ENCODE data around the gene RERE.

Gene RERE

DNA sequence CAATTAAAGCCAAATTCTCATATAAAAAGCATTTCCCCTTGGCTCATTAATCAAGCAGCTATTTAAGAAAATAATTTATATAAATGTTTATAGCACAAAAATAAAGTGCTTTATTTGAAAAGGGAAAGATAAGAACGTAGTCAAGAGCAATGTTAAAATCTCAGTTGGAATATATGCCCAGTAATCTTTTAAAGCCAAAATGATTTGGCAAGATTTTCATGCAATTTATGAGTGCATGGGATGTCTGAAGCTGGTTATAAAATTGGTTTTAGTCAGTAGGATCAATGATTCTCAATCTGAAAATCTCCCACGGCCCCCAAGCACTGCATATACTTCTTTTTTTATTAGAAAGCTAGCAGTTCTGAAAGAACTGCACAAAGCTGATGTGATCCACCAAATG, 188.8 kb downstream of the RERE start:
- no peak overlapping the region for H3K4me3 ChIP-seq (ENCODE audit: insufficient read depth, low read length, poor library complexity, severe bottlenecking)
- no peaks in the 10 kb centered on the region for H3K9me2 ChIP-seq (replicated peaks; ENCODE audit: insufficient read depth, low read length)
- TF ChIP-seq, protein P1, sequence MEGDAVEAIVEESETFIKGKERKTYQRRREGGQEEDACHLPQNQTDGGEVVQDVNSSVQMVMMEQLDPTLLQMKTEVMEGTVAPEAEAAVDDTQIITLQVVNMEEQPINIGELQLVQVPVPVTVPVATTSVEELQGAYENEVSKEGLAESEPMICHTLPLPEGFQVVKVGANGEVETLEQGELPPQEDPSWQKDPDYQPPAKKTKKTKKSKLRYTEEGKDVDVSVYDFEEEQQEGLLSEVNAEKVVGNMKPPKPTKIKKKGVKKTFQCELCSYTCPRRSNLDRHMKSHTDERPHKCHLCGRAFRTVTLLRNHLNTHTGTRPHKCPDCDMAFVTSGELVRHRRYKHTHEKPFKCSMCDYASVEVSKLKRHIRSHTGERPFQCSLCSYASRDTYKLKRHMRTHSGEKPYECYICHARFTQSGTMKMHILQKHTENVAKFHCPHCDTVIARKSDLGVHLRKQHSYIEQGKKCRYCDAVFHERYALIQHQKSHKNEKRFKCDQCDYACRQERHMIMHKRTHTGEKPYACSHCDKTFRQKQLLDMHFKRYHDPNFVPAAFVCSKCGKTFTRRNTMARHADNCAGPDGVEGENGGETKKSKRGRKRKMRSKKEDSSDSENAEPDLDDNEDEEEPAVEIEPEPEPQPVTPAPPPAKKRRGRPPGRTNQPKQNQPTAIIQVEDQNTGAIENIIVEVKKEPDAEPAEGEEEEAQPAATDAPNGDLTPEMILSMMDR (IDR thresholded peaks at IDR 0.05; ENCODE audit: insufficient read depth, low read length, poor library complexity, severe bottlenecking) = no peak
- TF ChIP-seq EZH2phosphoT487 (conservative IDR thresholded peaks at IDR 0.05; ENCODE audit: low read length) = no peak
- no peak overlapping the region for H3K4me2 ChIP-seq (ENCODE audit: low read depth, low read length, poor library complexity, severe bottlenecking)
- H3K79me2 ChIP-seq (ENCODE audit: insufficient read depth, low read length) = no peaks in the 10 kb centered on the region
- no peaks in the 10 kb centered on the region for H3K27me3 ChIP-seq (ENCODE audit: low read length)
- peaks cover 8% of the 10 kb centered on the region for H4K20me1 ChIP-seq (ENCODE audit: low read depth, low read length)
- no peak overlapping the region for H3K9ac ChIP-seq (ENCODE audit: low read length)
- H3K27ac ChIP-seq (ENCODE audit: low read depth, low read length) = no peak overlapping the region
- H3K36me3 ChIP-seq (ENCODE audit: low read length) = no peaks in the 10 kb centered on the region
- no peak overlapping the region for H2AFZ ChIP-seq (ENCODE audit: low read depth, low read length, severe bottlenecking)
- H3K9me3 ChIP-seq (ENCODE audit: insufficient read depth, low read length) = no peaks in the 10 kb centered on the region
- no peaks in the 10 kb centered on the region for H3F3A ChIP-seq (ENCODE audit: insufficient read depth)

DNA sequence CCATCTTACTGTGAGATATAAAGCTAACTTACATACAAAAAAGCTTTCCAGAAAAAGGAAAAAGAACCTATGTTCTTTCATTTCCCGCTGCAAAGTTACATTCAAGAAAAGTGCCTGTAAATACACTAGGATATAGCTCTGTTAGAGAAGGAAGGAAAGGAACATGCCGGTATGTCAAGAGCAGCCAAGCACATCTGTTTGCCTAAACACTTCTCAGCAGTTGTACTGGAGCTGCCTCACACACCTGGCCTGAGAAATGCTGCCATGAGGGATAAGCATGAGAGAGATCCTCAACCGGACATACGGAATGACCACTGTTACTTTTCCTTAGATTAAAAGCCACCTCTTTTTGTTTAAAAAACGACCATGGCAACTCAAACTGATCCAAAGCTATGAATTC, 189.7 kb downstream of the RERE start:
- H3K4me2 ChIP-seq (ENCODE audit: low read depth, low read length, poor library complexity, severe bottlenecking) = no peak overlapping the region
- no peaks in the 10 kb centered on the region for H3K79me2 ChIP-seq (ENCODE audit: insufficient read depth, low read length)
- H2AFZ ChIP-seq (ENCODE audit: low read depth, low read length, severe bottlenecking) = no peak overlapping the region
- H3K36me3 ChIP-seq (ENCODE audit: low read length) = no peaks in the 10 kb centered on the region
- TF ChIP-seq, protein P1 (IDR thresholded peaks at IDR 0.05; ENCODE audit: insufficient read depth, low read length, poor library complexity, severe bottlenecking) = no peak
- no peak for TF ChIP-seq EZH2phosphoT487 (conservative IDR thresholded peaks at IDR 0.05; ENCODE audit: low read length)
- no peaks in the 10 kb centered on the region for H3K9me3 ChIP-seq (ENCODE audit: insufficient read depth, low read length)
- no peak overlapping the region for H3K4me3 ChIP-seq (ENCODE audit: insufficient read depth, low read length, poor library complexity, severe bottlenecking)
- no peak overlapping the region for H3K9ac ChIP-seq (ENCODE audit: low read length)
- no peaks in the 10 kb centered on the region for H3K9me2 ChIP-seq (replicated peaks; ENCODE audit: insufficient read depth, low read length)
- peaks cover 8% of the 10 kb centered on the region for H4K20me1 ChIP-seq (ENCODE audit: low read depth, low read length)
- H3K27ac ChIP-seq (ENCODE audit: low read depth, low read length) = no peak overlapping the region
- no peaks in the 10 kb centered on the region for H3F3A ChIP-seq (ENCODE audit: insufficient read depth)
- H3K27me3 ChIP-seq (ENCODE audit: low read length) = no peaks in the 10 kb centered on the region

- no peaks in the 10 kb centered on the region for H3F3A ChIP-seq (ENCODE audit: insufficient read depth)
- H3K79me2 ChIP-seq (ENCODE audit: insufficient read depth, low read length) = no peaks in the 10 kb centered on the region
- no peak overlapping the region for H3K4me2 ChIP-seq (ENCODE audit: low read depth, low read length, poor library complexity, severe bottlenecking)
- H3K9me3 ChIP-seq (ENCODE audit: insufficient read depth, low read length) = no peaks in the 10 kb centered on the region
- peaks cover 8% of the 10 kb centered on the region for H4K20me1 ChIP-seq (ENCODE audit: low read depth, low read length)
- TF ChIP-seq, protein P1 (IDR thresholded peaks at IDR 0.05; ENCODE audit: insufficient read depth, low read length, poor library complexity, severe bottlenecking) = no peak
- TF ChIP-seq EZH2phosphoT487 (conservative IDR thresholded peaks at IDR 0.05; ENCODE audit: low read length) = no peak
- H2AFZ ChIP-seq (ENCODE audit: low read depth, low read length, severe bottlenecking) = no peak overlapping the region
- H3K4me3 ChIP-seq (ENCODE audit: insufficient read depth, low read length, poor library complexity, severe bottlenecking) = no peak overlapping the region
- no peaks in the 10 kb centered on the region for H3K9me2 ChIP-seq (replicated peaks; ENCODE audit: insufficient read depth, low read length)
- no peak overlapping the region for H3K27ac ChIP-seq (ENCODE audit: low read depth, low read length)
- H3K9ac ChIP-seq (ENCODE audit: low read length) = no peak overlapping the region
- H3K36me3 ChIP-seq (ENCODE audit: low read length) = no peaks in the 10 kb centered on the region
- H3K27me3 ChIP-seq (ENCODE audit: low read length) = no peaks in the 10 kb centered on the region
Measured at GRCh38 chr1:8625981-8626898, 191.2 kb downstream of the RERE start.

All from SU-DHL-6 (cell line).